ENCODE measurements around the gene GNB1L. TPM values are rescaled to one million over a fixed set of nuclear protein-coding genes. Genes with fewer than 3 reads are reported as not detected.

The GNB1L gene
- total and polyA plus RNA-seq, 2 experiments from 2014 or later, result 14.3 to 16.5 TPM

DNA sequence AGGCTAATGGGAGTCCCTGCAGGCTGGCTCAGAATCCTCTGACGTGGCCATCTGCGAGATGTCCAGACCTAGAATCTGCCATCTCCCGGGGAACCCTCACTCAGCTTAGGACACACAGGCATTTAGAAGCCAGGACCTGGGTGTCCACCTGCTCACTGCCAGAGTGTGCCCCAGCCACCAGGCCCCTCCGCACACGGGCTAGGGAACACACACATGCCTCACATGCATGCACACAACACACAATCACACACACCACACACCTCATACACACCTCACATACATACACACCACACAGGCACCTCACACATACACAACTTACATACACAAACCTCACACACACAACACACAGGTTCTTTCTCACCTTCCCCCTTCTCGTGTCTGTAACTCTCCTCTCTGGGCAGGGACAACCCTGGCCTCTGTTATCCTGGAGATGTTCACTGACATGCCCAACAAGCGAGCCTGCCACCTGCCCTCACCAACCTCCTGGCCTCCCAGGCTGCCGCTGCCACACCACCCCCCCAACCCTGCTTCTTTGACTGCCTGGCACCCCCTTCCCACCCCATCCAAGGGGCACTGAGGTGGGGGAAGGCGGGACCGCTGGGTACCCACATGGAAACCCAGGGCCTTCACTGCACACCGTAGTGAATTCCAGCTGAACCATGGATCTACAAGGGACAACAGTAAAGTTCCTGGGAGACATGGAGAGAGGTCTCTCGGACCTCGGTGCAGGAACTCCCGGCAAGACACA is 38.1 kb downstream of the GNB1L start:
- in situ Hi-C loops (cut with MboI), result no loop called here
- H3K36me3 ChIP-seq (ENCODE audit: low read depth), result no peaks in the 10 kb centered on the region
- H3K4me2 ChIP-seq (ENCODE audit: unreplicated experiment), result no peak overlapping the region
- no peaks in the 10 kb centered on the region for H3K9me2 ChIP-seq (ENCODE audit: insufficient read depth)
- H3K79me2 ChIP-seq (ENCODE audit: insufficient read depth), result no peaks in the 10 kb centered on the region
- H3K27ac ChIP-seq, result no peak overlapping the region
- DNase-seq, result no peak
- H3K9me3 ChIP-seq (ENCODE audit: low read depth), result no peaks in the 10 kb centered on the region
- no peak overlapping the region for H2AFZ ChIP-seq
- no peaks in the 10 kb centered on the region for H4K20me1 ChIP-seq (ENCODE audit: insufficient read depth)
- no peak overlapping the region for H3K4me3 ChIP-seq
- no peak overlapping the region for H3K9ac ChIP-seq
- H3F3A ChIP-seq (ENCODE audit: insufficient read depth), result no peaks in the 10 kb centered on the region
- WGBS, 2 experiments (ENCODE audit: low coverage in 1 of 2, low lambda C conversion rate in 2 of 2, missing lambda C conversion rate in 2 of 2), result 95 to 98% methylated on average over 14 of the region's 14 CpGs
- TF ChIP-seq EZH2 (IDR thresholded peaks at IDR 0.05; ENCODE audit: insufficient read depth, poor library complexity, severe bottlenecking), result no peak
- H3K27me3 ChIP-seq (replicated peaks; ENCODE audit: insufficient read depth), result no peaks in the 10 kb centered on the region
- H3K4me1 ChIP-seq (ENCODE audit: insufficient read depth), result no peaks in the 10 kb centered on the region

DNA sequence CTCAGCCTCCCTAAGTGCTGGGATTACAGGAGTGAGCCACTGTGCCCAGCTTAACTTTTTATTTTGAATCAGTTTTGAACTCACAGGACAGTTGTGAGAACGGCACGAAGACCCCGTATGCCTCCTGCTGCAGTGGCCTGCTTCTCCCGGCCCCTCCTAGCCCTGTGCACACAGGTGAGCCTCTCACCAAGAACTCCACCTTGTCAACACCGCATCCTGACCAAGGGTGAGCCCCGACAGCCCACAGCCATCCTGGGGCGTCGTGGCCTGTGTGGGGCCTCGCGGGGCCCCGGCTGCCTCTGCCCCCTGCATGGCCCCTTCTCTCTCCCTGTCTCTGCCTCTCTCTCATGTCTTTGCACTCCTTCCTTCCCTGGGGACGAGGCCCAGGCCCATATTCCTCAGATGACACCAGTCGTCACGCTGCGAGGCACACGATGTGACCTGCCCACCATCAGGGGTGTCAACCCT is 38.8 kb downstream of the GNB1L start:
- H4K20me1 ChIP-seq (ENCODE audit: insufficient read depth), result no peaks in the 10 kb centered on the region
- H3K27ac ChIP-seq, result no peak overlapping the region
- TF ChIP-seq EZH2phosphoT487 (IDR thresholded peaks at IDR 0.05; ENCODE audit: insufficient read depth, low read depth), result no peak
- no peak for TF ChIP-seq EZH2 (IDR thresholded peaks at IDR 0.05; ENCODE audit: insufficient read depth, poor library complexity, severe bottlenecking)
- no peak overlapping the region for H3K9ac ChIP-seq
- H3F3A ChIP-seq (ENCODE audit: insufficient read depth), result no peaks in the 10 kb centered on the region
- no peaks in the 10 kb centered on the region for H3K9me3 ChIP-seq (ENCODE audit: low read depth)
- 96 to 98% methylated on average over 16 of the region's 16 CpGs for WGBS, 2 experiments (ENCODE audit: low coverage in 1 of 2, low lambda C conversion rate in 2 of 2, missing lambda C conversion rate in 2 of 2)
- H3K4me2 ChIP-seq (ENCODE audit: unreplicated experiment), result no peak overlapping the region
- H3K27me3 ChIP-seq (replicated peaks; ENCODE audit: insufficient read depth), result no peaks in the 10 kb centered on the region
- H2AFZ ChIP-seq, result no peak overlapping the region
- H3K9me2 ChIP-seq (ENCODE audit: insufficient read depth), result no peaks in the 10 kb centered on the region
- H3K36me3 ChIP-seq (ENCODE audit: low read depth), result no peaks in the 10 kb centered on the region
- no peaks in the 10 kb centered on the region; the same call in 1 of the 2 replicates for H3K4me1 ChIP-seq (ENCODE audit: insufficient read depth)
- no peaks in the 10 kb centered on the region for H3K79me2 ChIP-seq (ENCODE audit: insufficient read depth)
- DNase-seq, result no peak
- in situ Hi-C loops (cut with MboI), result no loop called here
- H3K4me3 ChIP-seq, result no peak overlapping the region

- Histone ChIP-seq H3K27me3 (replicated peaks; ENCODE audit: insufficient read depth) (no peaks in the 10 kb centered on the region), H3K4me3 (no peak overlapping the region), H3K9me3 (ENCODE audit: low read depth) (no peaks in the 10 kb centered on the region), H3K9me2 (ENCODE audit: insufficient read depth) (no peaks in the 10 kb centered on the region), H3K4me1 (ENCODE audit: insufficient read depth) (no peaks in the 10 kb centered on the region; the same call in 1 of the 2 replicates), H3K4me2 (ENCODE audit: unreplicated experiment) (no peak overlapping the region), H2AFZ (no peak overlapping the region), H4K20me1 (ENCODE audit: insufficient read depth) (no peaks in the 10 kb centered on the region), H3K27ac (no peak overlapping the region), H3K9ac (no peak overlapping the region), H3F3A (ENCODE audit: insufficient read depth) (no peaks in the 10 kb centered on the region), H3K79me2 (ENCODE audit: insufficient read depth) (no peaks in the 10 kb centered on the region), H3K36me3 (ENCODE audit: low read depth) (no peaks in the 10 kb centered on the region)
- in situ Hi-C loops (cut with MboI), result no loop called here
- peak; percentile 21 for DNase-seq
- WGBS, 2 experiments (ENCODE audit: low coverage in 1 of 2, low lambda C conversion rate in 2 of 2, missing lambda C conversion rate in 2 of 2), result 52 to 61% methylated on average over 18 of the region's 18 CpGs
- TF ChIP-seq EZH2 (IDR thresholded peaks at IDR 0.05; ENCODE audit: insufficient read depth, poor library complexity, severe bottlenecking) (no peak), EZH2phosphoT487 (IDR thresholded peaks at IDR 0.05; ENCODE audit: insufficient read depth, low read depth) (no peak)
Observed at GRCh38 chr22:19815093-19815822, 39.4 kb downstream of the GNB1L start.

DNA sequence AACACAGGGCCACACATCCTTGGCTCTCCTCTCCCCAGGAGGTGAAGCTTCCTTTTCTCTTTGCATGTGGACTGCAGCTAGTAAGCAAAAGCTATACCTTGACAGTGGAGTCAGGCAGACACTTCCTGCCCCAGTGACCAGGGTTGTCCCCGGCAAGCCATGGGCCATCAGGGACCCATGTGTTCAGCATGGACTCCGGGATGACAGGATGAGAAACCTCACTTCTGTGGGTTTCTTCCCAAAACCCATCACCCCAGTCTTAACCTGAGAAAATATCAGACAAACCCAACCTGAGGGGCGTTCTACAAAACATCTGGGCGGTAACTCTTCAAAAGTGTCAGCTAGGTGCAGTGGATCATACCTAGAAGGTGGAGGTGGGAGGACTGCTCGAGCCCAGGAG is 40.2 kb downstream of the GNB1L start:
- WGBS, 2 experiments (ENCODE audit: low coverage in 1 of 2, low lambda C conversion rate in 2 of 2, missing lambda C conversion rate in 2 of 2), result 95 to 99% methylated on average over 5 of the region's 5 CpGs
- Histone ChIP-seq H2AFZ (no peak overlapping the region), H3K27ac (no peak overlapping the region), H3K4me1 (ENCODE audit: insufficient read depth) (no peaks in the 10 kb centered on the region; the same call in 1 of the 2 replicates), H3K79me2 (ENCODE audit: insufficient read depth) (no peaks in the 10 kb centered on the region), H3K36me3 (ENCODE audit: low read depth) (no peaks in the 10 kb centered on the region), H3K4me3 (no peak overlapping the region), H4K20me1 (ENCODE audit: insufficient read depth) (no peaks in the 10 kb centered on the region), H3K9me2 (ENCODE audit: insufficient read depth) (no peaks in the 10 kb centered on the region), H3K4me2 (ENCODE audit: unreplicated experiment) (no peak overlapping the region), H3K27me3 (replicated peaks; ENCODE audit: insufficient read depth) (no peaks in the 10 kb centered on the region), H3K9ac (no peak overlapping the region), H3K9me3 (ENCODE audit: low read depth) (no peaks in the 10 kb centered on the region), H3F3A (ENCODE audit: insufficient read depth) (no peaks in the 10 kb centered on the region)
- TF ChIP-seq EZH2 (IDR thresholded peaks at IDR 0.05; ENCODE audit: insufficient read depth, poor library complexity, severe bottlenecking), result no peak
- no peak for TF ChIP-seq EZH2phosphoT487 (IDR thresholded peaks at IDR 0.05; ENCODE audit: insufficient read depth, low read depth)
- DNase-seq, result no peak
- in situ Hi-C loops (cut with MboI), result no loop called here

All from GM23248 (cell line).